OCI-LY7 (cell line): ENCODE data around the gene FN3K.

Experiments used
- EZH2phosphoT487 ChIP-seq: fragments of 200-600 bp; sonication (generic); IDR thresholded peaks from 2 replicates; pipeline ENCODE4 v1.6.1; 2018; ENCODE audit warnings: low read depth, borderline replicate concordance, mild to moderate bottlenecking, mixed run types, antibody characterized with exemption, low read length, moderate library complexity, mixed read lengths
- TF ChIP-seq, protein P1 (sequence below): fragments of 200-600 bp; sonication (generic); conservative IDR thresholded peaks from 2 replicates; pipeline ENCODE4 v1.5.1; 2014; ENCODE audit warnings: mild to moderate bottlenecking, antibody characterized with exemption, low read length, moderate library complexity, mixed read lengths

DNA sequence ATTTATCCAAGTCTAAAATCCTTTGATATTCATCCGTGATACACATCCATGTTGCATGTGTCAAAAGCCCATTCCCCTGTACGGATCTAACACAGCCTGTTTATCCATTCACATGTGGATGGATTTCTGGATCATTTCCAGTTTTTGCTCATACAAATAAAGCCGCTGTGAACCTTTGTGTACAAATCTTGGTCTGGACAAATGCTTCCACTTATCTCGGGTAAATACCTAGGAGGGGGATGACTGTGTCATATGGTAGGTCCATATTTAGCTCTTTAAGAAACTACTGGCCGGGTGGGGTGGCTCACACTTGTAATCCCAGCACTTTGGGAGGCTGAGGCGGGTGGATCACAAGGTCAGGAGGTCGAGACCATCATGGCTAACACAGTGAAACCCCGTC lies 10.1 kb downstream of the FN3K start:
- TF ChIP-seq, protein P1, sequence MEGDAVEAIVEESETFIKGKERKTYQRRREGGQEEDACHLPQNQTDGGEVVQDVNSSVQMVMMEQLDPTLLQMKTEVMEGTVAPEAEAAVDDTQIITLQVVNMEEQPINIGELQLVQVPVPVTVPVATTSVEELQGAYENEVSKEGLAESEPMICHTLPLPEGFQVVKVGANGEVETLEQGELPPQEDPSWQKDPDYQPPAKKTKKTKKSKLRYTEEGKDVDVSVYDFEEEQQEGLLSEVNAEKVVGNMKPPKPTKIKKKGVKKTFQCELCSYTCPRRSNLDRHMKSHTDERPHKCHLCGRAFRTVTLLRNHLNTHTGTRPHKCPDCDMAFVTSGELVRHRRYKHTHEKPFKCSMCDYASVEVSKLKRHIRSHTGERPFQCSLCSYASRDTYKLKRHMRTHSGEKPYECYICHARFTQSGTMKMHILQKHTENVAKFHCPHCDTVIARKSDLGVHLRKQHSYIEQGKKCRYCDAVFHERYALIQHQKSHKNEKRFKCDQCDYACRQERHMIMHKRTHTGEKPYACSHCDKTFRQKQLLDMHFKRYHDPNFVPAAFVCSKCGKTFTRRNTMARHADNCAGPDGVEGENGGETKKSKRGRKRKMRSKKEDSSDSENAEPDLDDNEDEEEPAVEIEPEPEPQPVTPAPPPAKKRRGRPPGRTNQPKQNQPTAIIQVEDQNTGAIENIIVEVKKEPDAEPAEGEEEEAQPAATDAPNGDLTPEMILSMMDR: no peak
- TF ChIP-seq EZH2phosphoT487: no peak
